ENCODE data around the gene TRPM7. TPM values are rescaled to one million over a fixed set of nuclear protein-coding genes. Genes with fewer than 3 reads are reported as not detected.

TRPM7 gene
- polyA plus RNA-seq, 1 donor (not counting 4 experiments of a cell fraction or from before 2014, with no cell fraction given) = 25.4 TPM

DNA sequence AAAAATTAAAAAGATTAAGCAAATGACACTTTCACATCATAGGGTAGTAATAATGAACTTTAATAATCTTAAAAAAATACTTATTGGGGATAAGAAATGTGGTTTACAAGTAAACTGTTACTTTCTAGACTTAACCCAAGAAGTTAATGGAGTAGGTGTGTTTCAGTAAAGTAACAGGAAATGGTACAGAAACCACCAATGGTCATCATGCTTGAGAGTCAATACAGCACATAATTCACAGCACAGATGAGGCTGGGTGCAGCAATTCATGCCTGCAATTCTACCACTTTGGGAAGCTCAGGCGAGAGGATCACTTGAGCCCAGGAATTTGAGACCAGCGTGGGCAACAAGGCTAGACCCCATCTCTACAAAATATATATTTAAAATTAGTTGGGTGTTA lies 128.6 kb downstream of the TRPM7 start:
- FAIRE-seq (no peak), DNase-seq (ENCODE audit: low read depth, low spot score) (no peak)
- Histone ChIP-seq H3K79me2 (ENCODE audit: control insufficient read depth, insufficient read depth, low read length) (no peaks in the 10 kb centered on the region), H3K27me3 (ENCODE audit: control insufficient read depth, extremely low read depth, insufficient read depth, low read length) (no peaks in the 10 kb centered on the region), H3K4me3 (ENCODE audit: control insufficient read depth in 2 of 3, extremely low read depth in 1 of 3, insufficient read depth in 2 of 3, low read depth in 1 of 3, low read length in 3 of 3) (no peak overlapping the region), H3K27ac (ENCODE audit: control insufficient read depth, insufficient read depth, low read length) (no peak overlapping the region), H3K4me2 (ENCODE audit: control insufficient read depth, extremely low read depth, insufficient read depth, low read depth, low read length) (no peak overlapping the region), H3K4me1 (ENCODE audit: control insufficient read depth, extremely low read depth, insufficient read depth, low read length) (peaks cover 2% of the 10 kb centered on the region), H3K9ac (ENCODE audit: control insufficient read depth, extremely low read depth, insufficient read depth, low read length) (no peak overlapping the region), H4K20me1 (ENCODE audit: control insufficient read depth, extremely low read depth, insufficient read depth, low read length) (no peaks in the 10 kb centered on the region), H3K9me3 (ENCODE audit: control insufficient read depth, low read depth, low read length) (no peaks in the 10 kb centered on the region), H3K9me1 (ENCODE audit: control insufficient read depth, extremely low read depth, insufficient read depth, low read length) (no peaks in the 10 kb centered on the region), H2AFZ (ENCODE audit: control insufficient read depth, low read length) (no peak overlapping the region), H3K36me3 (ENCODE audit: control insufficient read depth in 2 of 2, extremely low read depth in 1 of 2, insufficient read depth in 2 of 2, low read length in 2 of 2) (peaks cover 5 to 9% of the 10 kb centered on the region in 2 experiments)
- dilution Hi-C loops (cut with MboI; ENCODE audit: extremely low pct_ligation_motif_present, low sequenced_read_pairs) = no loop called here
- no peak for TF ChIP-seq EZH2 (IDR thresholded peaks at IDR 0.05; ENCODE audit: low read length)
- no peak for TF ChIP-seq CTCF (optimal IDR thresholded peaks at IDR 0.05 in 1 of 3, IDR thresholded peaks at IDR 0.05 in 1 of 3, conservative IDR thresholded peaks at IDR 0.05 in 1 of 3; ENCODE audit: extremely low read depth in 1 of 3, insufficient read depth in 2 of 3, low read length in 3 of 3)

DNA sequence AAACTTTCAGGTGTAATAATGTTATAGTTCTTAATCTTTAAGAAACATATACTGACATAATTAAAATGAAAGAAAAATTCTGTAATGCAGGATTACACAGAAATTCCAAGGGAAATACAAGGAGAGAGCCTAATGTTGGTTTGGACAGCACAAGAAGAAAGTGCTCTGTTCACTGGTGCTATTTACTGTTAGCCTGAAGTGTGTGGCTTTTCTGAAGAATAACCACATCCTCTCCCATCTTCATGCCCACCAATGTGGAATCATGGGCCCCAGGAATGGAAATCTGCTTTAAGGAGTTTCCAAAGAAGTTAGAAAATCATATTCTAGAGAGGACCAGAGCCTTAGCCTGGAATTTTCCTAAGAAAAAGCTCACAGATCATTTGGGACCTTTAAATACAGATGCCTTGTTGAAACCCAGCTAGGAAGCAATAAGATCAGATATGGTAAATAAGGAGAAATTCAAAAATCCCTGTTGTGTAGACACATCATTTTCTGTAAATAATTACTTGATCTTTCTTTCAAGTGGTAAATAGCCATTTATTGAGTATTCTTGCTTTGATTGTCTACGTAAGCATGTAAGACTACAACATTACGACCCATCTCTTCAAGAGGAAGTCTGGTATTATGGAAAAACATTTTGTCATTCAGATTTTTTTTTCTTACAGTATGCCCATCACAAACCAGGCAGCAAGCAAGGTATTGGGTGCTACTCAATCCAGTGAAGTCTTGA lies 129.8 kb downstream of the TRPM7 start:
- no peak for DNase-seq (ENCODE audit: low read depth, low spot score)
- peaks cover 4 to 5% of the 10 kb centered on the region in 2 experiments for H3K36me3 ChIP-seq (ENCODE audit: control insufficient read depth in 2 of 2, extremely low read depth in 1 of 2, insufficient read depth in 2 of 2, low read length in 2 of 2)
- no peak overlapping the region for H2AFZ ChIP-seq (ENCODE audit: control insufficient read depth, low read length)
- H3K4me3 ChIP-seq (ENCODE audit: control insufficient read depth in 2 of 3, extremely low read depth in 1 of 3, insufficient read depth in 2 of 3, low read depth in 1 of 3, low read length in 3 of 3) = no peak overlapping the region
- TF ChIP-seq EZH2 (IDR thresholded peaks at IDR 0.05; ENCODE audit: low read length) (no peak), CTCF (optimal IDR thresholded peaks at IDR 0.05 in 1 of 3, IDR thresholded peaks at IDR 0.05 in 1 of 3, conservative IDR thresholded peaks at IDR 0.05 in 1 of 3; ENCODE audit: extremely low read depth in 1 of 3, insufficient read depth in 2 of 3, low read length in 3 of 3) (no peak)
- H3K9me3 ChIP-seq (ENCODE audit: control insufficient read depth, low read depth, low read length) = no peaks in the 10 kb centered on the region
- no peaks in the 10 kb centered on the region for H4K20me1 ChIP-seq (ENCODE audit: control insufficient read depth, extremely low read depth, insufficient read depth, low read length)
- no peaks in the 10 kb centered on the region for H3K9me1 ChIP-seq (ENCODE audit: control insufficient read depth, extremely low read depth, insufficient read depth, low read length)
- no peak for FAIRE-seq
- H3K9ac ChIP-seq (ENCODE audit: control insufficient read depth, extremely low read depth, insufficient read depth, low read length) = no peak overlapping the region
- dilution Hi-C loops (cut with MboI; ENCODE audit: extremely low pct_ligation_motif_present, low sequenced_read_pairs) = no loop called here
- H3K79me2 ChIP-seq (ENCODE audit: control insufficient read depth, insufficient read depth, low read length) = no peaks in the 10 kb centered on the region
- H3K27me3 ChIP-seq (ENCODE audit: control insufficient read depth, extremely low read depth, insufficient read depth, low read length) = no peaks in the 10 kb centered on the region
- H3K4me1 ChIP-seq (ENCODE audit: control insufficient read depth, extremely low read depth, insufficient read depth, low read length) = no peaks in the 10 kb centered on the region
- no peak overlapping the region for H3K4me2 ChIP-seq (ENCODE audit: control insufficient read depth, extremely low read depth, insufficient read depth, low read depth, low read length)
- no peak overlapping the region for H3K27ac ChIP-seq (ENCODE audit: control insufficient read depth, insufficient read depth, low read length)

All from keratinocyte (primary cell).